GM19238 (cell line): Measurements from ENCODE around the gene NCF4.

Experiments used
- DNase-seq: peaks from one replicate; pipeline ENCODE4 v3.0.0; 2011; ENCODE audit warnings: low spot score; ENCODE audit not compliant: insufficient read length

The NCF4 gene

GRCh38 chr22:36921309-36922104 is 60.7 kb downstream of the NCF4 start:
- peak; percentile 60 for DNase-seq

GRCh38 chr22:36922105-36922608 is 61.4 kb downstream of the NCF4 start:
- no peak for DNase-seq

GRCh38 chr22:36922711-36923110 is 61.9 kb downstream of the NCF4 start:
- no peak for DNase-seq

GRCh38 chr22:36923131-36923788 is 62.5 kb downstream of the NCF4 start:
- no peak for DNase-seq

GRCh38 chr22:36924151-36924698 is 63.4 kb downstream of the NCF4 start:
- DNase-seq: no peak

GRCh38 chr22:36925388-36926290 is 64.8 kb downstream of the NCF4 start:
- no peak for DNase-seq

- no peak for DNase-seq
Measured at GRCh38 chr22:36926309-36926708, 65.5 kb downstream of the NCF4 start.

- DNase-seq: no peak
Measured at GRCh38 chr22:36926721-36927435, 66.1 kb downstream of the NCF4 start.
